ENCODE measurements around the gene RASGRP4. TPM values are rescaled to one million over a fixed set of nuclear protein-coding genes. Genes with fewer than 3 reads are reported as not detected.

Gene RASGRP4
- total RNA-seq, 1 experiment from 2014 or later, result not detected

- H3K4me1 ChIP-seq (ENCODE audit: insufficient read depth, low read length, poor library complexity, severe bottlenecking), result no peaks in the 10 kb centered on the region
- no peaks in the 10 kb centered on the region for H3K27me3 ChIP-seq (replicated peaks; ENCODE audit: insufficient read depth, low read depth, low read length, poor library complexity)
- H3K27ac ChIP-seq (ENCODE audit: low read depth, low read length, poor library complexity, severe bottlenecking), result no peak overlapping the region
- POLR2A ChIA-PET (ENCODE audit: low non-redundant PET), result no interaction called here
- intact Hi-C loops (cut with micrococcal nuclease; ENCODE audit: unreplicated experiment), result no loop called here
- no peak overlapping the region for H3K4me3 ChIP-seq (ENCODE audit: low read depth, low read length, poor library complexity, severe bottlenecking)
- CTCF ChIA-PET, result no interaction called here
- no peaks in the 10 kb centered on the region for H3K36me3 ChIP-seq (ENCODE audit: insufficient read depth, low read length, poor library complexity, severe bottlenecking)
- no TSS peak for BruUV-seq (replicated peaks)
- no peak for DNase-seq (ENCODE audit: low spot score)
- no peaks in the 10 kb centered on the region for H3K9me3 ChIP-seq (ENCODE audit: low read depth, low read length, poor library complexity, severe bottlenecking)
- no peak for TF ChIP-seq CTCF (conservative IDR thresholded peaks at IDR 0.05; ENCODE audit: low read depth, low read length)
- TF ChIP-seq EZH2 (IDR thresholded peaks at IDR 0.05; ENCODE audit: borderline replicate concordance, low read depth, low read length, poor library complexity, severe bottlenecking), result no peak
Observed at GRCh38 chr19:38451629-38452028, 25.6 kb upstream of the RASGRP4 start.

- POLR2A ChIA-PET (ENCODE audit: low non-redundant PET), result no interaction called here
- Histone ChIP-seq H3K9me3 (ENCODE audit: low read depth, low read length, poor library complexity, severe bottlenecking) (no peaks in the 10 kb centered on the region), H3K27ac (ENCODE audit: low read depth, low read length, poor library complexity, severe bottlenecking) (no peak overlapping the region), H3K4me3 (ENCODE audit: low read depth, low read length, poor library complexity, severe bottlenecking) (no peak overlapping the region), H3K36me3 (ENCODE audit: insufficient read depth, low read length, poor library complexity, severe bottlenecking) (no peaks in the 10 kb centered on the region), H3K4me1 (ENCODE audit: insufficient read depth, low read length, poor library complexity, severe bottlenecking) (no peaks in the 10 kb centered on the region), H3K27me3 (replicated peaks; ENCODE audit: insufficient read depth, low read depth, low read length, poor library complexity) (no peaks in the 10 kb centered on the region)
- CTCF ChIA-PET, result no interaction called here
- BruUV-seq (replicated peaks), result no TSS peak
- TF ChIP-seq CTCF (conservative IDR thresholded peaks at IDR 0.05; ENCODE audit: low read depth, low read length), result no peak
- TF ChIP-seq EZH2 (IDR thresholded peaks at IDR 0.05; ENCODE audit: borderline replicate concordance, low read depth, low read length, poor library complexity, severe bottlenecking), result no peak
- intact Hi-C loops (cut with micrococcal nuclease; ENCODE audit: unreplicated experiment), result no loop called here
- no peak for DNase-seq (ENCODE audit: low spot score)
Observed at GRCh38 chr19:38451036-38451435, 25.0 kb upstream of the RASGRP4 start.

- no peak for TF ChIP-seq EZH2 (IDR thresholded peaks at IDR 0.05; ENCODE audit: borderline replicate concordance, low read depth, low read length, poor library complexity, severe bottlenecking)
- CTCF ChIA-PET, result no interaction called here
- BruUV-seq (replicated peaks), result no TSS peak
- Histone ChIP-seq H3K27ac (ENCODE audit: low read depth, low read length, poor library complexity, severe bottlenecking) (no peak overlapping the region), H3K9me3 (ENCODE audit: low read depth, low read length, poor library complexity, severe bottlenecking) (no peaks in the 10 kb centered on the region), H3K36me3 (ENCODE audit: insufficient read depth, low read length, poor library complexity, severe bottlenecking) (no peaks in the 10 kb centered on the region), H3K4me3 (ENCODE audit: low read depth, low read length, poor library complexity, severe bottlenecking) (no peak overlapping the region), H3K27me3 (replicated peaks; ENCODE audit: insufficient read depth, low read depth, low read length, poor library complexity) (no peaks in the 10 kb centered on the region), H3K4me1 (ENCODE audit: insufficient read depth, low read length, poor library complexity, severe bottlenecking) (no peaks in the 10 kb centered on the region)
- intact Hi-C loops (cut with micrococcal nuclease; ENCODE audit: unreplicated experiment), result no loop called here
- DNase-seq (ENCODE audit: low spot score), result no peak
- POLR2A ChIA-PET (ENCODE audit: low non-redundant PET), result interaction anchor here (0.5 kb wide), 1 partner anchor 198 kb away, joined by 3 read pairs; the partner anchor contains the start of gene ACTN4
Observed at GRCh38 chr19:38449518-38449917, 23.5 kb upstream of the RASGRP4 start.

- Histone ChIP-seq H3K9me3 (ENCODE audit: low read depth, low read length, poor library complexity, severe bottlenecking) (no peaks in the 10 kb centered on the region), H3K27ac (ENCODE audit: low read depth, low read length, poor library complexity, severe bottlenecking) (no peak overlapping the region), H3K36me3 (ENCODE audit: insufficient read depth, low read length, poor library complexity, severe bottlenecking) (no peaks in the 10 kb centered on the region), H3K4me3 (ENCODE audit: low read depth, low read length, poor library complexity, severe bottlenecking) (no peak overlapping the region), H3K27me3 (replicated peaks; ENCODE audit: insufficient read depth, low read depth, low read length, poor library complexity) (no peaks in the 10 kb centered on the region), H3K4me1 (ENCODE audit: insufficient read depth, low read length, poor library complexity, severe bottlenecking) (no peaks in the 10 kb centered on the region)
- intact Hi-C loops (cut with micrococcal nuclease; ENCODE audit: unreplicated experiment), result no loop called here
- DNase-seq (ENCODE audit: low spot score), result no peak
- no peak for TF ChIP-seq EZH2 (IDR thresholded peaks at IDR 0.05; ENCODE audit: borderline replicate concordance, low read depth, low read length, poor library complexity, severe bottlenecking)
- no peak for TF ChIP-seq CTCF (conservative IDR thresholded peaks at IDR 0.05; ENCODE audit: low read depth, low read length)
- ChIA-PET POLR2A (ENCODE audit: low non-redundant PET) (no interaction called here), CTCF (interaction anchor here (0.6 kb wide), 1 partner anchor 766 kb away, joined by 3 read pairs; no protein-coding TSS in a partner anchor)
- no TSS peak for BruUV-seq (replicated peaks)
Observed at GRCh38 chr19:38448225-38448624, 22.2 kb upstream of the RASGRP4 start.

Data from A673 (cell line).